Measurements from ENCODE around the gene SWSAP1.

- TF ChIP-seq POLR2A (IDR thresholded peaks at IDR 0.05; ENCODE audit: low read length), result no peak
- no peak for TF ChIP-seq GATA1 (IDR thresholded peaks at IDR 0.05; ENCODE audit: low read depth, low read length)
Measured at GRCh38 chr19:11373166-11373884, 1.1 kb upstream of the SWSAP1 start.
